CD4-positive, alpha-beta T cell (primary cell): ENCODE data around the gene TEN1. TPM values are rescaled to one million over a fixed set of nuclear protein-coding genes. Genes with fewer than 3 reads are reported as not detected.
A peak's percentile ranks its signal among the peaks of the same experiment; 100 is the strongest.

Source experiments
- ATAC-seq: fragments of 200-7000 bp; cut with Tn5 transposase; one replicate; pipeline ENCODE4 v1.10.0; 2022; ENCODE audit warnings: mild to moderate bottlenecking; ENCODE audit not compliant: poor library complexity
- CTCF ChIA-PET: fragments of 350-600 bp; sonication (Branson Sonifier 250); formaldehyde crosslinking; loops from one replicate; lab custom pipeline; 2021; ENCODE audit warnings: antibody characterized with exemption, inconsistent platforms; lab: Charles Lee
- POLR2A ChIA-PET: fragments of 350-600 bp; sonication (Branson Sonifier 250); formaldehyde crosslinking; loops from one replicate; lab custom pipeline; 2021; ENCODE audit warnings: antibody characterized with exemption, inconsistent platforms; lab: Charles Lee
- DNase-seq, 14 experiments: peaks; one replicate each; pipeline ENCODE4 v3.0.0-alpha.2; 2013 to 2020; ENCODE audit warnings: mixed read lengths in 2 of 14
- H3K27ac ChIP-seq, 2 donors: one replicate each; pipeline versions ENCODE4 v1.5.1 to v1.7.0; 2013; ENCODE audit warnings: low read length in 2 of 2, low read depth in 1 of 2, mild to moderate bottlenecking in 1 of 2
- H3K27me3 ChIP-seq, 2 experiments: 1 replicate in 1 of 2; 2 replicates in 1 of 2; pipeline versions ENCODE4 v1.6.1 to v1.7.0; 2013; ENCODE audit warnings: low read length in 2 of 2, control low read depth in 1 of 2, mild to moderate bottlenecking in 1 of 2, moderate library complexity in 1 of 2; ENCODE audit not compliant: insufficient read depth in 2 of 2, control insufficient read depth in 1 of 2
- H3K36me3 ChIP-seq: one replicate; pipeline ENCODE4 v1.6.1; 2013; ENCODE audit warnings: low read length, control low read depth; ENCODE audit not compliant: insufficient read depth
- H3K4me1 ChIP-seq: one replicate; pipeline ENCODE4 v1.6.1; 2013; ENCODE audit warnings: low read length, control low read depth; ENCODE audit not compliant: insufficient read depth
- H3K4me3 ChIP-seq: one replicate; pipeline ENCODE4 v1.5.1; 2013; ENCODE audit warnings: mild to moderate bottlenecking, low read length, moderate library complexity
- H3K9me3 ChIP-seq, 2 experiments: 1 replicate in 1 of 2; 2 replicates in 1 of 2; pipeline versions ENCODE4 v1.6.1 to v1.7.0; 2013; ENCODE audit warnings: low read length in 2 of 2, mild to moderate bottlenecking in 2 of 2, control low read depth in 1 of 2, moderate library complexity in 1 of 2; ENCODE audit not compliant: control insufficient read depth in 1 of 2, insufficient read depth in 1 of 2
- H3K27ac Mint-ChIP-seq: one replicate; pipeline ENCODE4 v1.8.0; 2020; ENCODE audit warnings: mixed read lengths
- H3K27me3 Mint-ChIP-seq: one replicate; pipeline ENCODE4 v1.8.0; 2021; ENCODE audit warnings: mixed read lengths
- H3K36me3 Mint-ChIP-seq: one replicate; pipeline ENCODE4 v1.8.0; 2021; ENCODE audit warnings: low read depth, mixed read lengths
- H3K4me1 Mint-ChIP-seq: one replicate; pipeline ENCODE4 v1.8.0; 2021; ENCODE audit warnings: low read depth, mixed read lengths
- H3K4me3 Mint-ChIP-seq: one replicate; pipeline ENCODE4 v1.8.0; 2020; ENCODE audit warnings: mild to moderate bottlenecking, mixed read lengths
- H3K9me3 Mint-ChIP-seq: one replicate; pipeline ENCODE4 v1.8.0; 2020; ENCODE audit warnings: mixed read lengths
- CTCF ChIP-seq: fragments of 200-600 bp; IDR thresholded peaks from one replicate; pipeline ENCODE4 v1.8.0; 2022; ENCODE audit warnings: antibody characterized with exemption, mild to moderate bottlenecking
- intact Hi-C, 2 experiments: fragments of 100-400 bp; cut with DNase I in 1 of 2; cut with micrococcal nuclease in 1 of 2; formaldehyde crosslinking; loops; one replicate each; pipeline versions ENCODE4 v1.15.1 to v1.9.0; 2023 to 2025; cut with DNase I, micrococcal nuclease
- total RNA-seq, 174 experiments: library from RNA in 2 of 174; stranded (reverse) in 2 of 174; gene quantifications; one replicate each; pipeline ENCODE4 v1.2.3 and lab custom pipeline; 2021 to 2026

The TEN1 gene
- total RNA-seq, 2 experiments from 2014 or later: 13.0 to 13.8 TPM

DNA sequence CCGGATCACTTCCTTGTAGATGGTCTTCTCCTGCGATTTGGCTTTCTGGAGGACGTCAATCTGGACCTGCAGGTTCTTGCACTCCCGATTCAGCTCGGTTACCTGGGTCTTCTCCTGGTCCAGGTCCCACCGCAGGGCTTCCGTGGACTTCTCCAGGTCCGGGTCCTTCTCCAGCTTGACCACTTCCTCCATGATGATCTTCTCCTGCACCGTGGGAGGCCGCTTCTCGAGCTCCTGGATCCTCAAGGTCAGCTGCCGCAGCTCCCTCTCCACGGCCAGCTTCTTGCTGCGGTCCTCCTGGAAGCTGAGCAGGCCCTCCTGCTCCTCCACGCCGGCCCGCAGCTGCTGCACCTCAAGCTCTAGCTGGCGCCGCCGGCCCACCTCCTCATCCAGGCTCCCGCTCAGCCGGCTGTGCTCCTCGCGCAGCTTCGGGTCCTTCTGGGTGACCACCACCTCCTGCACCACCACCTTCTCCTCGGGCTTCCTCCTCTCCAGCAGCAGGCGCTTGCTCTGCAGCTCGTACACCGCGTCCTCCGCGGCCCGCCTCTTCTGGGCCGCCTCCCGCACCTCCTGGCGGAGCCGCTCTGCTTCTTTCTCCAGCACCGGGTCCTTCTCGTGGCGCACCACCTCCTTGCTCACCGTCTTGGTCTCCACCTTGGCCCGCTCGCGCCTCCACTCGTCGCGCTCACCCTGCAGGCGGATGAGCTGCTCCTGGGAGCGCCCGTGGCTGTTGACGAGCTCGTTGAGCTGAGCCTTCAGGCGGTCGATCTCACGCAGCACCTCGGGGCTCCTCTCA lies 29.8 kb downstream of the TEN1 start:
- Mint-ChIP-seq H3K9me3 (no peaks in the 10 kb centered on the region), H3K4me1 (no peaks in the 10 kb centered on the region), H3K27me3 (no peaks in the 10 kb centered on the region), H3K27ac (no peak overlapping the region), H3K4me3 (no peak overlapping the region), H3K36me3 (peaks cover 4% of the 10 kb centered on the region)
- Histone ChIP-seq H3K9me3 (no peaks in the 10 kb centered on the region), H3K4me1 (peaks cover 2% of the 10 kb centered on the region), H3K4me3 (no peak overlapping the region), H3K27ac (no peak overlapping the region), H3K27me3 (no peaks in the 10 kb centered on the region), H3K36me3 (no peaks in the 10 kb centered on the region)
- intact Hi-C loops: loop anchor here in 1 of 2 experiments (5.0 kb wide), 1 partner anchor 247 kb away; no protein-coding TSS in a partner anchor
- no peak for TF ChIP-seq CTCF
- ChIA-PET POLR2A (no interaction called here), CTCF (interaction anchor here (1.0 kb wide), 1 partner anchor 9 kb away, joined by 3 read pairs; the partner anchor contains the start of gene CDK3)
- ATAC-seq: no peak
- peak in 1 of 14 experiments; percentile 24 for DNase-seq

GRCh38 chr17:76009447-76009846 lies 30.4 kb downstream of the TEN1 start:
- no peak for ATAC-seq
- H3K9me3 Mint-ChIP-seq: no peaks in the 10 kb centered on the region
- peak in 1 of 14 experiments; percentile 13 for DNase-seq
- H3K36me3 ChIP-seq: no peaks in the 10 kb centered on the region
- H3K4me3 Mint-ChIP-seq: no peak overlapping the region
- H3K4me1 Mint-ChIP-seq: peaks cover 6% of the 10 kb centered on the region
- no peak overlapping the region for H3K27ac Mint-ChIP-seq
- H3K4me1 ChIP-seq: peaks cover 8% of the 10 kb centered on the region
- CTCF ChIA-PET: no interaction called here
- peaks cover 4% of the 10 kb centered on the region for H3K36me3 Mint-ChIP-seq
- no peaks in the 10 kb centered on the region for H3K9me3 ChIP-seq
- POLR2A ChIA-PET: no interaction called here
- H3K27ac ChIP-seq: no peak overlapping the region
- H3K27me3 ChIP-seq: no peaks in the 10 kb centered on the region
- H3K27me3 Mint-ChIP-seq: no peaks in the 10 kb centered on the region
- no peak for TF ChIP-seq CTCF
- no peak overlapping the region for H3K4me3 ChIP-seq
- intact Hi-C loops: loop anchor here in 1 of 2 experiments (5.0 kb wide), 1 partner anchor 247 kb away; no protein-coding TSS in a partner anchor

DNA sequence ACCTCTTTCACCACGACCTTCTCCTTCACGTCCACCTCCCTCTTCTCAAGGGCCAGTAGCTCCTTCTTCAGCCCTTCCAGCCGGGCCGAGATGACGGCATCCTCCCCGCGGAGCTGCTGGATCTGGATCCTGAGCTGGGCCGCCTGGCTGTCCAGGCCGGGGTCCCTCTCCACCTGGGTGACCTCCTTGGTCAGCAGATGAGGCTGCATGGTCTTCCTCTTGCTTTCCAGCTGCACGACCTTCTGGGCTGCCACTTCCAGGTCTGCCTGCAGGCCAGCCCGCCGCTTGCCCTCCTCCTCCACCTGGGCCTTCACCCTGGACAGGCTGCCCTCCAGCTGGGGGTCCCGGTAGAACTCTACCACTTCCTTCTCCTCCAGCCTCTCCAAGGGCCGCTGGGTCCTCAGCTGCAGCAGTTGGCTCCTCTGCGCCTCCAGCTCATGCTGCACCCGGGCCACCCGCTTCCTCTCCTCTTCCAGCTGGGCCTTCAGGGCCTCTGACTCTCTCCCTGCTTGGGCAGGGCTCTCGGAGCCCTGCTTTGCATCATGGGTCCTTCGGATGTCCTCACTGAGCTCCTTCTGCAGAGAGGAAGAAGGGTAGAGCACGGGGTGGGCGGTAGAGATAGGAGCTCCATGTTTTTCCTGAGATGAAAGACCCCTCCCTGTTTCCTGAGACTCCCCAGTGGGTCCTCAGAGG lies 31.1 kb downstream of the TEN1 start:
- peaks cover 11% of the 10 kb centered on the region for H3K4me1 ChIP-seq
- CTCF ChIA-PET: interaction anchor here (0.8 kb wide), 1 partner anchor 10 kb away, joined by 3 read pairs; the partner anchor contains the start of gene CDK3
- no peaks in the 10 kb centered on the region for H3K36me3 ChIP-seq
- H3K36me3 Mint-ChIP-seq: peaks cover 4% of the 10 kb centered on the region
- no peak overlapping the region for H3K4me3 Mint-ChIP-seq
- no peaks in the 10 kb centered on the region for H3K27me3 ChIP-seq
- no peaks in the 10 kb centered on the region for H3K27me3 Mint-ChIP-seq
- no peak for TF ChIP-seq CTCF
- no peak overlapping the region for H3K27ac Mint-ChIP-seq
- H3K27ac ChIP-seq: no peak overlapping the region
- DNase-seq: peak in 1 of 14 experiments; percentile 17
- no peaks in the 10 kb centered on the region for H3K9me3 Mint-ChIP-seq
- intact Hi-C loops: loop anchor here (5.0 kb wide), 5 partner anchors 47 to 387 kb away; partner anchors contain the start of gene EXOC7 (in 1 of the 2)
- peaks cover 7% of the 10 kb centered on the region for H3K4me1 Mint-ChIP-seq
- no peak overlapping the region for H3K4me3 ChIP-seq
- POLR2A ChIA-PET: no interaction called here
- H3K9me3 ChIP-seq: no peaks in the 10 kb centered on the region
- ATAC-seq: no peak
